H1 (cell line): Measurements from ENCODE around the gene GPR137. TPM values are rescaled to one million over a fixed set of nuclear protein-coding genes. Genes with fewer than 3 reads are reported as not detected.

Experiments used
- CTCF ChIA-PET: fragments of 300-600 bp; sonication (Branson Sonifier 250); formaldehyde crosslinking; loops from one replicate; lab custom pipeline; 2021; ENCODE audit not compliant: partially characterized antibody; lab: Charles Lee
- POLR2A ChIA-PET: fragments of 300-600 bp; sonication (Branson Sonifier 250); formaldehyde crosslinking; loops from one replicate; lab custom pipeline; 2021; ENCODE audit warnings: inconsistent platforms; ENCODE audit not compliant: partially characterized antibody; lab: Charles Lee
- DNase-seq, 2 experiments: peaks; one replicate each; pipeline versions ENCODE4 v3.0.0 to v3.0.0-alpha.2; 2010 to 2022; ENCODE audit warnings: low spot score in 2 of 2, low read depth in 1 of 2, mixed read lengths in 1 of 2
- FAIRE-seq: peaks from 2 replicates; lab custom pipeline; 2011; peaks lifted over from hg19 to GRCh38; lab: Jason Lieb, UNC
- H2AFZ ChIP-seq: 2 replicates; pipeline ENCODE4 v1.8.1; 2012; ENCODE audit warnings: low read length, inconsistent platforms
- H2AK5ac ChIP-seq: 2 replicates; pipeline ENCODE4 v1.6.1; 2013; ENCODE audit warnings: low read depth, low read length
- H2BK120ac ChIP-seq: replicated peaks from 2 replicates; pipeline ENCODE3; 2013; ENCODE audit warnings: low read depth, low read length, inconsistent platforms
- H2BK12ac ChIP-seq: 2 replicates; pipeline ENCODE4 v1.6.1; 2013; ENCODE audit warnings: low read depth, low read length
- H2BK15ac ChIP-seq: 2 replicates; pipeline ENCODE4 v1.6.1; 2013; ENCODE audit warnings: low read length
- H2BK20ac ChIP-seq: 2 replicates; pipeline ENCODE4 v1.6.1; 2013; ENCODE audit warnings: low read length
- H2BK5ac ChIP-seq: 2 replicates; pipeline ENCODE4 v1.6.1; 2013; ENCODE audit warnings: low read depth, low read length
- H3K14ac ChIP-seq: 2 replicates; pipeline ENCODE4 v1.6.1; 2013; ENCODE audit warnings: inconsistent platforms; ENCODE audit not compliant: insufficient read length
- H3K18ac ChIP-seq: 2 replicates; pipeline ENCODE4 v1.6.1; 2013; ENCODE audit warnings: low read length; ENCODE audit errors: extremely low read depth
- H3K23ac ChIP-seq: 2 replicates; pipeline ENCODE4 v1.6.1; 2013; ENCODE audit warnings: inconsistent platforms; ENCODE audit not compliant: insufficient read length
- H3K23me2 ChIP-seq: 2 replicates; pipeline ENCODE4 v1.6.1; 2013; ENCODE audit warnings: low read depth, low read length
- H3K27ac ChIP-seq: 2 replicates; pipeline ENCODE4 v1.6.1; 2011; ENCODE audit warnings: low read depth, low read length, inconsistent platforms
- H3K27me3 ChIP-seq, 4 experiments: replicated peaks in 1 of 4; 1 replicate in 1 of 4; 2 replicates in 3 of 4; pipeline versions ENCODE4 v1.6.1 to v1.8.1; 2011 to 2013; ENCODE audit warnings: low read length in 3 of 4, mild to moderate bottlenecking in 3 of 4, inconsistent platforms in 2 of 4, mixed read lengths in 2 of 4, moderate library complexity in 1 of 4; ENCODE audit not compliant: control insufficient read depth in 3 of 4, insufficient read depth in 3 of 4; ENCODE audit errors: extremely low read depth in 1 of 4
- H3K36me3 ChIP-seq, 4 experiments: 2 replicates each; pipeline versions ENCODE4 v1.6.1 to v1.8.1; 2011 to 2013; ENCODE audit warnings: mild to moderate bottlenecking in 4 of 4, low read length in 3 of 4, moderate library complexity in 2 of 4, control low read depth in 1 of 4, inconsistent platforms in 1 of 4; ENCODE audit not compliant: insufficient read depth in 4 of 4, control insufficient read depth in 2 of 4
- H3K4ac ChIP-seq: replicated peaks from 2 replicates; pipeline ENCODE3; 2013; ENCODE audit warnings: low read length, low read depth, mixed read lengths, inconsistent platforms; ENCODE audit not compliant: insufficient read length
- H3K4me1 ChIP-seq, 4 experiments: replicated peaks in 1 of 4; 1 replicate in 1 of 4; 2 replicates in 3 of 4; pipeline versions ENCODE4 v1.6.1 to v1.8.1; 2011 to 2013; ENCODE audit warnings: low read length in 3 of 4, inconsistent platforms in 2 of 4, mixed read lengths in 1 of 4; ENCODE audit not compliant: insufficient read depth in 4 of 4, control insufficient read depth in 3 of 4
- H3K4me2 ChIP-seq, 2 experiments: 2 replicates each; pipeline versions ENCODE4 v1.6.1 to v1.8.1; 2011 to 2013; ENCODE audit warnings: low read depth in 2 of 2, low read length in 2 of 2, control low read depth in 1 of 2, inconsistent platforms in 1 of 2, mild to moderate bottlenecking in 1 of 2; ENCODE audit not compliant: insufficient read depth in 1 of 2
- H3K4me3 ChIP-seq, 4 experiments: fragments of 200-600, 300-600 bp in 1 of 4; sonication (generic), shearing (Covaris generic), sonication (Bioruptor Twin) in 1 of 4; 2 replicates each; pipeline versions ENCODE4 v1.5.1 to v1.8.1; 2011 to 2016; ENCODE audit warnings: low read length in 4 of 4, low read depth in 3 of 4, control low read depth in 2 of 4, inconsistent platforms in 2 of 4, mild to moderate bottlenecking in 2 of 4, mixed read lengths in 1 of 4, moderate library complexity in 1 of 4; ENCODE audit not compliant: insufficient read depth in 2 of 4; ENCODE audit errors: extremely low read depth in 1 of 4
- H3K56ac ChIP-seq: replicated peaks from 2 replicates; pipeline ENCODE3; 2013; ENCODE audit warnings: low read depth, mild to moderate bottlenecking, mixed read lengths, low read length, inconsistent platforms; ENCODE audit not compliant: insufficient read length
- H3K79me1 ChIP-seq: 2 replicates; pipeline ENCODE4 v1.6.1; 2013; ENCODE audit warnings: low read depth, low read length, control low read depth
- H3K79me2 ChIP-seq, 2 experiments: 2 replicates each; pipeline versions ENCODE4 v1.6.1 to v1.8.1; 2012 to 2013; ENCODE audit warnings: low read length in 2 of 2, mild to moderate bottlenecking in 2 of 2, inconsistent platforms in 1 of 2; ENCODE audit not compliant: insufficient read depth in 2 of 2, control insufficient read depth in 1 of 2
- H3K9ac ChIP-seq, 4 experiments: replicated peaks in 1 of 4; 1 replicate in 1 of 4; 2 replicates in 3 of 4; pipeline versions ENCODE4 v1.6.1 to v1.8.1; 2011 to 2013; ENCODE audit warnings: low read depth in 3 of 4, low read length in 3 of 4, control low read depth in 2 of 4, mild to moderate bottlenecking in 2 of 4, moderate library complexity in 2 of 4, inconsistent platforms in 1 of 4; ENCODE audit errors: extremely low read depth in 1 of 4
- H3K9me3 ChIP-seq, 2 experiments: 2 replicates each; pipeline versions ENCODE4 v1.6.1 to v1.8.1; 2012 to 2013; ENCODE audit warnings: mild to moderate bottlenecking in 2 of 2, moderate library complexity in 2 of 2, control low read depth in 1 of 2, inconsistent platforms in 1 of 2, low read depth in 1 of 2, low read length in 1 of 2, mixed read lengths in 1 of 2; ENCODE audit not compliant: insufficient read depth in 2 of 2
- H4K20me1 ChIP-seq, 2 experiments: replicated peaks in 1 of 2; 2 replicates each; pipeline versions ENCODE3 to v1.8.1; 2011 to 2013; ENCODE audit warnings: inconsistent platforms in 2 of 2, low read length in 2 of 2, mild to moderate bottlenecking in 1 of 2; ENCODE audit not compliant: insufficient read depth in 2 of 2, control insufficient read depth in 1 of 2
- H4K5ac ChIP-seq: 2 replicates; pipeline ENCODE4 v1.6.1; 2013; ENCODE audit warnings: low read length, low read depth, mixed read lengths, inconsistent platforms; ENCODE audit not compliant: insufficient read length
- H4K8ac ChIP-seq: 2 replicates; pipeline ENCODE4 v1.8.0; 2013; ENCODE audit warnings: mild to moderate bottlenecking, moderate library complexity, low read length, inconsistent platforms; ENCODE audit not compliant: insufficient read depth; ENCODE audit errors: extremely low read depth
- H4K91ac ChIP-seq: replicated peaks from 2 replicates; pipeline ENCODE3; 2013; ENCODE audit warnings: low read length, mixed read lengths, inconsistent platforms; ENCODE audit not compliant: insufficient read length
- ASH2L ChIP-seq: fragments of 200-600, 300-600 bp; sonication (generic); IDR thresholded peaks from one replicate; pipeline ENCODE4 v1.7.1; 2017; ENCODE audit warnings: low read length
- BRCA1 ChIP-seq: IDR thresholded peaks from 2 replicates; pipeline ENCODE4 v1.6.1; 2012; ENCODE audit warnings: low read depth, low read length, improper control_type of control experiment
- CBX5 ChIP-seq: fragments of 300-800, 300-1000 bp; sonication (generic); IDR thresholded peaks from 2 replicates; pipeline ENCODE4 v1.7.1; 2016; ENCODE audit warnings: antibody characterized with exemption, low read length, low read depth
- CHD1 ChIP-seq: IDR thresholded peaks from 2 replicates; pipeline ENCODE4 v1.6.1; 2012; ENCODE audit warnings: low read depth, low read length, improper control_type of control experiment
- EP300 ChIP-seq, 2 experiments: IDR thresholded peaks; 1 replicate in 1 of 2; 2 replicates in 1 of 2; pipeline ENCODE4 v1.6.1; 2011 to 2012; ENCODE audit warnings: low read depth in 2 of 2, low read length in 2 of 2, mild to moderate bottlenecking in 2 of 2, borderline replicate concordance in 1 of 2, inconsistent platforms in 1 of 2, moderate library complexity in 1 of 2
- MAFK ChIP-seq: IDR thresholded peaks from 2 replicates; pipeline ENCODE4 v1.6.1; 2012; ENCODE audit warnings: low read depth, mild to moderate bottlenecking, improper control_type of control experiment, low read length
- RAD21 ChIP-seq, 2 experiments: IDR thresholded peaks in 1 of 2; conservative IDR thresholded peaks in 1 of 2; 2 replicates each; pipeline ENCODE4 v1.6.1; 2011; ENCODE audit warnings: low read depth in 2 of 2, low read length in 2 of 2, improper control_type of control experiment in 1 of 2, inconsistent platforms in 1 of 2, mild to moderate bottlenecking in 1 of 2, moderate library complexity in 1 of 2
- RFX5 ChIP-seq: IDR thresholded peaks from 2 replicates; pipeline ENCODE4 v1.6.1; 2011; ENCODE audit warnings: low read depth, low read length, improper control_type of control experiment, borderline replicate concordance
- RXRA ChIP-seq: IDR thresholded peaks from 2 replicates; pipeline ENCODE4 v1.6.1; 2011; ENCODE audit warnings: low read depth, mild to moderate bottlenecking, low read length, moderate library complexity; ENCODE audit not compliant: insufficient read depth
- SIX5 ChIP-seq: IDR thresholded peaks from 2 replicates; pipeline ENCODE4 v1.6.1; 2011; ENCODE audit warnings: mild to moderate bottlenecking, low read depth, low read length
- SP1 ChIP-seq: IDR thresholded peaks from 2 replicates; pipeline ENCODE4 v1.6.1; 2011; ENCODE audit warnings: low read depth, low read length
- SP2 ChIP-seq: IDR thresholded peaks from 2 replicates; pipeline ENCODE4 v1.6.1; 2012; ENCODE audit warnings: mild to moderate bottlenecking, low read length, inconsistent platforms
- ZNF274 ChIP-seq: IDR thresholded peaks from 2 replicates; pipeline ENCODE4 v1.7.0; 2012; ENCODE audit warnings: low read length, borderline replicate concordance; ENCODE audit errors: extremely low read depth
- WGBS, 2 experiments: shearing (Covaris generic) in 1 of 2; methylation state at CpG; one replicate each; pipeline versions ENCODE4 v1.1.6 to v1.1.7; 2013 to 2015; ENCODE audit warnings: low lambda C conversion rate in 2 of 2, mixed read lengths in 2 of 2, inconsistent platforms in 1 of 2, low coverage in 1 of 2, missing lambda C conversion rate in 1 of 2; ENCODE audit not compliant: insufficient replicate concordance in 2 of 2, insufficient coverage in 1 of 2, insufficient read length in 1 of 2; ENCODE audit errors: extremely low coverage in 1 of 2, missing lambda C conversion rate in 1 of 2; 5-methylcytosine and 5-hydroxymethylcytosine counted together
- polyA plus RNA-seq, 7 experiments: library from polyadenylated mRNA; depleted of rRNA in 3 of 7; stranded (reverse) in 5 of 7; unstranded in 2 of 7; fragments of >200 nt in 5 of 7; fragments of 200-250 nt in 2 of 7; gene quantifications; 1 replicate in 5 of 7; 2 replicates in 1 of 7; 4 replicates in 1 of 7; pipeline versions ENCODE4 v1.2.1 to v1.2.3, GENCODE V29; 2011 to 2013; ENCODE audit warnings: missing spikeins in 2 of 7, mixed read lengths in 2 of 7
- total RNA-seq: library from RNA; stranded (reverse); fragmentation: NEBNext Ultra II Directional; extraction: Animal tissue kit (Norgen Biotek cat#: 25700); gene quantifications from 2 replicates; pipeline ENCODE4 v1.2.1, GENCODE V29; 2021

Gene GPR137
- total and polyA plus RNA-seq, 2 of the 8 experiments (the other 6 are each of a cell fraction or from before 2014, with no cell fraction given) = 36.2 to 37.8 TPM

DNA sequence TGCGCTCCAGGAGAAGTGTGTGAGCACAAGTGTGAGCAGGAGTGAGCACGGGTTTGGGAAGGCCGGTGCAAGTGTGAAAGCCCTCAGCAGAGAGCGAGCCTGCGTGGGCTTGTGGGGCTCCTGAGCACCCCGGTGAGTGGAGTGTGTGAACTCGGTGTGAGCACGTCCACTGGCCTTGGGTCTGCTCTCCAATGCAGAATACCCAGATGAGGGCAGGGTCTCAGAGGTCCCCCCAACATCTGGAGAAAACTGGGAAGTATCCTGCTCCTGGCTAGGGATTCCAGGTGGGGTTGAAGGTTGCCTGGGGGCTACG, 20.9 kb downstream of the GPR137 start:
- no peak overlapping the region for H2AFZ ChIP-seq
- H2BK120ac ChIP-seq = no peak overlapping the region
- H4K91ac ChIP-seq = peak overlapping the region; percentile 75
- H4K5ac ChIP-seq = peak overlapping the region; percentile 11
- H3K27ac ChIP-seq = no peak overlapping the region
- H2BK20ac ChIP-seq = no peak overlapping the region
- peaks cover 13% of the 10 kb centered on the region; the same call in 1 of the 2 replicates for H3K79me1 ChIP-seq
- peaks cover 0 to 21% of the 10 kb centered on the region in 2 experiments; a peak in 2 of 4 replicates for H3K79me2 ChIP-seq
- H2BK12ac ChIP-seq = peak overlapping the region; percentile 90; the same call in 1 of the 2 replicates
- H3K14ac ChIP-seq = no peak overlapping the region
- H3K18ac ChIP-seq = peak overlapping the region; percentile 95
- H3K23me2 ChIP-seq = peaks cover 8% of the 10 kb centered on the region; the same call in 1 of the 2 replicates
- 31% methylated on average over 9 of the region's 9 CpGs; no CpG with 5 or more reads in 1 of the 2 experiments for WGBS, 2 experiments
- H3K4me1 ChIP-seq = peaks cover 3 to 14% (median 12%) of the 10 kb centered on the region in 4 experiments; a peak in 6 of 7 replicates
- H2AK5ac ChIP-seq = peak overlapping the region; percentile 96; the same call in 1 of the 2 replicates
- peak overlapping the region; percentile 97; the same call in 1 of the 2 replicates for H2BK5ac ChIP-seq
- CTCF ChIA-PET = interaction anchor here (0.8 to 20.8 kb wide), 4 partner anchors 11 to 124 kb away, joined by 3 to 614 read pairs (median 3); partner anchors contain the start of genes CCDC88B, PRDX5 and TRMT112
- H2BK15ac ChIP-seq = peak overlapping the region; percentile 88; the same call in 1 of the 2 replicates
- peak overlapping the region; percentile 62 to 93 (median 83) for H3K4me3 ChIP-seq
- H3K56ac ChIP-seq = peak overlapping the region; percentile 74
- H3K4me2 ChIP-seq = peak overlapping the region; percentile 96 to 98
- peak overlapping the region in 3 of 4 experiments; percentile 4 to 76 (median 55); a peak in 6 of 7 replicates for H3K9ac ChIP-seq
- H3K36me3 ChIP-seq = no peaks in the 10 kb centered on the region
- H3K27me3 ChIP-seq = peaks cover 0 to 10% (median 2%) of the 10 kb centered on the region in 4 experiments; a peak in 2 of 7 replicates
- POLR2A ChIA-PET = interaction anchor here (1.0 to 3.9 kb wide), 3 partner anchors 11 to 60 kb away, joined by 3 to 24 read pairs (median 4); partner anchors contain the start of genes PRDX5 and TRMT112
- peak overlapping the region; percentile 99 for H3K4ac ChIP-seq
- H4K20me1 ChIP-seq = peaks cover 2 to 3% of the 10 kb centered on the region in 2 experiments
- FAIRE-seq = no peak
- peak overlapping the region; percentile 7; the same call in 1 of the 2 replicates for H4K8ac ChIP-seq
- no peaks in the 10 kb centered on the region for H3K9me3 ChIP-seq
- H3K23ac ChIP-seq = no peak overlapping the region
- no peak for DNase-seq
- no peak for TF ChIP-seq SIX5
- no peak for TF ChIP-seq EP300 (IDR thresholded peaks at IDR 0.05; ENCODE audit: borderline replicate concordance in 1 of 2, low read depth in 2 of 2, low read length in 2 of 2)
- no peak for TF ChIP-seq RXRA
- no peak for TF ChIP-seq BRCA1
- TF ChIP-seq ASH2L = no peak
- TF ChIP-seq SP2 = no peak
- no peak for TF ChIP-seq RAD21 (IDR thresholded peaks at IDR 0.05 in 1 of 2, conservative IDR thresholded peaks at IDR 0.05 in 1 of 2; ENCODE audit: low read depth in 2 of 2, low read length in 2 of 2)
- TF ChIP-seq MAFK = no peak
- no peak for TF ChIP-seq SP1
- no peak for TF ChIP-seq CHD1
- no peak for TF ChIP-seq RFX5
- no peak for TF ChIP-seq ZNF274
- TF ChIP-seq CBX5 = no peak
